SK-N-SH (cell line): ENCODE data around the gene MMP14. TPM values are rescaled to one million over a fixed set of nuclear protein-coding genes. Genes with fewer than 3 reads are reported as not detected.
"Not testable (repeated sequence)": the region's sequence is repeated elsewhere in the genome, so short reads cannot be mapped to it uniquely, and the experiment has no call there.

Experiments used
- CTCF ChIA-PET: fragments of 300-600, 350-600 bp; formaldehyde crosslinking; extraction: SDS; loops from one replicate; lab custom pipeline; 2021; lab: Yijun Ruan, JAX
- POLR2A ChIA-PET: fragments of 350-600 bp; sonication (Branson Sonifier 250); formaldehyde crosslinking; extraction: SDS; loops from one replicate; lab custom pipeline; 2020; ENCODE audit warnings: antibody characterized with exemption, inconsistent platforms; lab: Yijun Ruan, JAX
- DNase-seq: peaks from one replicate; pipeline ENCODE4 v3.0.0; 2012
- H2AFZ ChIP-seq: fragments of 200-600 bp; sonication (generic); 2 replicates; pipeline ENCODE4 v1.8.1; 2016; ENCODE audit warnings: antibody characterized with exemption, mild to moderate bottlenecking, low read depth
- H3F3A ChIP-seq: fragments of 200-600 bp; sonication (generic); replicated peaks from 2 replicates; pipeline ENCODE3; 2016; ENCODE audit warnings: antibody characterized with exemption, mild to moderate bottlenecking; ENCODE audit not compliant: insufficient read depth
- H3K27ac ChIP-seq, 2 experiments: fragments of 200-500 bp in 1 of 2; fragments of 200-600 bp in 1 of 2; sonication (Bioruptor generic) in 1 of 2; sonication (generic), shearing (Covaris generic) in 1 of 2; 2 replicates each; pipeline versions ENCODE4 v1.5.1 to v1.6.1; 2014 to 2016; ENCODE audit warnings: low read depth in 2 of 2, inconsistent platforms in 1 of 2, low read length in 1 of 2, mild to moderate bottlenecking in 1 of 2, mixed read lengths in 1 of 2
- H3K27me3 ChIP-seq: fragments of 200-600 bp; sonication (generic), shearing (Covaris generic); 2 replicates; pipeline ENCODE4 v1.6.1; 2016; ENCODE audit warnings: mixed run types; ENCODE audit not compliant: insufficient read depth
- H3K36me3 ChIP-seq, 2 experiments: fragments of 200-500 bp in 1 of 2; fragments of 200-600 bp in 1 of 2; sonication (Bioruptor generic) in 1 of 2; sonication (generic) in 1 of 2; replicated peaks in 1 of 2; 2 replicates each; pipeline versions ENCODE3 to v1.5.1; 2014 to 2016; ENCODE audit warnings: low read length in 1 of 2, mild to moderate bottlenecking in 1 of 2; ENCODE audit not compliant: insufficient read depth in 2 of 2, control insufficient read depth in 1 of 2
- H3K4me1 ChIP-seq, 2 experiments: fragments of 200-500 bp in 1 of 2; fragments of 200-600 bp in 1 of 2; sonication (Bioruptor generic) in 1 of 2; sonication (generic), shearing (Covaris generic) in 1 of 2; 2 replicates each; pipeline versions ENCODE4 v1.5.1 to v1.6.1; 2014 to 2016; ENCODE audit warnings: low read depth in 1 of 2, low read length in 1 of 2, mixed run types in 1 of 2; ENCODE audit not compliant: insufficient read depth in 2 of 2, control insufficient read depth in 1 of 2
- H3K4me2 ChIP-seq: fragments of 200-600 bp; sonication (generic), shearing (Covaris generic); 2 replicates; pipeline ENCODE4 v1.6.1; 2017; ENCODE audit warnings: mixed run types
- H3K4me3 ChIP-seq, 2 experiments: fragments of 200-500 bp in 1 of 2; fragments of 200-600 bp in 1 of 2; sonication (Bioruptor generic) in 1 of 2; sonication (generic), shearing (Covaris generic) in 1 of 2; 2 replicates each; pipeline versions ENCODE4 v1.5.1 to v1.8.1; 2014 to 2016; ENCODE audit warnings: low read depth in 2 of 2, inconsistent platforms in 1 of 2, low read length in 1 of 2, mild to moderate bottlenecking in 1 of 2, mixed read lengths in 1 of 2, moderate library complexity in 1 of 2
- H3K79me2 ChIP-seq: fragments of 200-600 bp; sonication (generic); 2 replicates; pipeline ENCODE4 v1.8.1; 2017; ENCODE audit warnings: mild to moderate bottlenecking; ENCODE audit not compliant: insufficient read depth
- H3K9ac ChIP-seq: fragments of 200-600 bp; sonication (generic); 2 replicates; pipeline ENCODE4 v1.6.1; 2017; ENCODE audit warnings: mixed run types
- H3K9me2 ChIP-seq: fragments of 200-600 bp; sonication (generic); 2 replicates; pipeline ENCODE4 v1.6.1; 2017; ENCODE audit warnings: mixed run types
- H3K9me3 ChIP-seq: fragments of 200-600 bp; sonication (generic); 2 replicates; pipeline ENCODE4 v1.6.1; 2017; ENCODE audit warnings: mixed run types, mild to moderate bottlenecking, moderate library complexity
- H4K20me1 ChIP-seq: fragments of 200-600 bp; sonication (generic); 2 replicates; pipeline ENCODE4 v1.6.1; 2017; ENCODE audit warnings: mild to moderate bottlenecking, mixed run types; ENCODE audit not compliant: insufficient read depth
- EP300 ChIP-seq, 2 experiments: IDR thresholded peaks; 2 replicates each; pipeline versions ENCODE4 v1.4.0 to v1.6.1; 2012; ENCODE audit warnings: borderline replicate concordance in 1 of 2, low read depth in 1 of 2, low read length in 1 of 2
- EZH2phosphoT487 ChIP-seq: fragments of 200-600 bp; sonication (generic); IDR thresholded peaks from 2 replicates; pipeline ENCODE4 v1.6.1; 2017; ENCODE audit warnings: low read depth, mixed run types, mild to moderate bottlenecking, antibody characterized with exemption, moderate library complexity, borderline replicate concordance
- FOXJ3 ChIP-seq: sonication (generic); formaldehyde crosslinking; IDR thresholded peaks from 2 replicates; pipeline ENCODE4 v1.5.1; 2020; ENCODE audit warnings: mild to moderate bottlenecking, missing genetic modification reagents
- FOXM1 ChIP-seq: IDR thresholded peaks from 2 replicates; pipeline ENCODE4 v1.4.0; 2012; ENCODE audit warnings: low read depth, mild to moderate bottlenecking
- GABPA ChIP-seq: IDR thresholded peaks from 2 replicates; pipeline ENCODE4 v1.4.0; 2012; ENCODE audit warnings: low read depth, mild to moderate bottlenecking
- JUND ChIP-seq: IDR thresholded peaks from 2 replicates; pipeline ENCODE4 v1.4.0; 2012
- MAX ChIP-seq: IDR thresholded peaks from 2 replicates; pipeline ENCODE4 v1.4.0; 2012; ENCODE audit warnings: low read depth
- MXI1 ChIP-seq: IDR thresholded peaks from 2 replicates; pipeline ENCODE4 v1.6.1; 2012; ENCODE audit warnings: mild to moderate bottlenecking, low read depth, low read length, improper control_type of control experiment
- NRF1 ChIP-seq: IDR thresholded peaks from 2 replicates; pipeline ENCODE4 v1.6.1; 2012; ENCODE audit warnings: low read depth, mild to moderate bottlenecking, low read length
- PBX3 ChIP-seq: IDR thresholded peaks from 2 replicates; pipeline ENCODE4; 2012
- RAD21 ChIP-seq: IDR thresholded peaks from 2 replicates; pipeline ENCODE4 v1.6.1; 2012; ENCODE audit warnings: mild to moderate bottlenecking, low read length
- RCOR1 ChIP-seq: fragments of 150-350 bp; IDR thresholded peaks from 2 replicates; pipeline ENCODE4 v1.6.1; 2017; ENCODE audit warnings: antibody characterized with exemption, low read length
- RFX5 ChIP-seq: IDR thresholded peaks from 2 replicates; pipeline ENCODE4 v1.6.1; 2012; ENCODE audit warnings: mild to moderate bottlenecking, improper control_type of control experiment, low read length
- SIN3A ChIP-seq: IDR thresholded peaks from 2 replicates; pipeline ENCODE4 v1.6.1; 2012; ENCODE audit warnings: low read depth, mild to moderate bottlenecking, low read length, moderate library complexity, borderline replicate concordance
- SMC3 ChIP-seq: IDR thresholded peaks from 2 replicates; pipeline ENCODE4 v1.6.1; 2012; ENCODE audit warnings: low read depth, low read length, improper control_type of control experiment
- TAF1 ChIP-seq: IDR thresholded peaks from 2 replicates; pipeline ENCODE4 v1.6.1; 2012; ENCODE audit warnings: low read depth, mild to moderate bottlenecking, low read length, moderate library complexity, borderline replicate concordance
- ZBTB33 ChIP-seq: IDR thresholded peaks from 2 replicates; pipeline ENCODE4 v1.4.0; 2012; ENCODE audit warnings: low read depth, borderline replicate concordance
- WGBS: methylation state at CpG from one replicate; pipeline ENCODE4 v1.1.6; 2017; ENCODE audit warnings: low lambda C conversion rate; 5-methylcytosine and 5-hydroxymethylcytosine counted together
- polyA plus RNA-seq, 3 experiments: library from polyadenylated mRNA; depleted of rRNA; stranded (reverse); fragments of >200 nt; gene quantifications; 2 replicates each; pipeline ENCODE4 v1.2.3, GENCODE V29; 2012

Gene MMP14
- polyA plus RNA-seq, 1 of the 3 experiments (the other 2 are of a cell fraction), result 139 TPM

- no peak for TF ChIP-seq MAX
- peak; percentile 60; the same call in 1 of the 2 replicates for TF ChIP-seq SIN3A
- TF ChIP-seq SMC3, result peak; percentile 97
- no peak for TF ChIP-seq ZBTB33
- TF ChIP-seq GABPA, result no peak
- peak; percentile 97 for TF ChIP-seq RAD21
- 0 out of 2 replicates have a peak, but pooled peaks have one; percentile 30 for TF ChIP-seq NRF1
- TF ChIP-seq JUND, result no peak
Observed at GRCh38 chr14:22852940-22853767, 16.8 kb downstream of the MMP14 start (continued).

- not testable (repeated sequence) for H3K36me3 ChIP-seq, H3K4me2 ChIP-seq, H3K27me3 ChIP-seq, H4K20me1 ChIP-seq, H3K9ac ChIP-seq, H3K9me3 ChIP-seq, H2AFZ ChIP-seq, H3K79me2 ChIP-seq, DNase-seq, H3K4me3 ChIP-seq, H3K9me2 ChIP-seq, H3K27ac ChIP-seq
- CTCF ChIA-PET, result interaction anchor here (1.0 to 18.5 kb wide), 28 partner anchors 9 to 466 kb away, joined by 3 to 472 read pairs (median 7); partner anchors contain the start of genes HAUS4, LRP10, MMP14 and MRPL52
- 88% methylated on average over 11 of the region's 11 CpGs for WGBS
- H3F3A ChIP-seq, result peaks cover 11% of the 10 kb centered on the region
- POLR2A ChIA-PET, result interaction anchor here (0.6 to 1.3 kb wide), 2 partner anchors 17 to 43 kb away, joined by 3 read pairs; no protein-coding TSS in a partner anchor
- H3K4me1 ChIP-seq, result peaks cover 14 to 19% of the 10 kb centered on the region in 2 experiments; a peak in 3 of 4 replicates
Observed at GRCh38 chr14:22854296-22854695, 17.9 kb downstream of the MMP14 start.

GRCh38 chr14:22854963-22855724 lies 18.8 kb downstream of the MMP14 start:
- ChIA-PET POLR2A (no interaction called here), CTCF (interaction anchor here (0.8 to 18.5 kb wide), 17 partner anchors 8 to 299 kb away, joined by 3 to 472 read pairs (median 6); partner anchors contain the start of genes LRP10, MMP14, MRPL52 and SLC7A7)
- Histone ChIP-seq H3K4me3 (no peak overlapping the region), H3K27ac (no peak overlapping the region), H4K20me1 (no peaks in the 10 kb centered on the region), H3F3A (peaks cover 7% of the 10 kb centered on the region), H2AFZ (no peak overlapping the region), H3K79me2 (no peaks in the 10 kb centered on the region), H3K4me1 (peaks cover 10 to 11% of the 10 kb centered on the region in 2 experiments; a peak in 2 of 4 replicates), H3K27me3 (no peaks in the 10 kb centered on the region), H3K36me3 (no peaks in the 10 kb centered on the region), H3K4me2 (no peak overlapping the region), H3K9me3 (no peaks in the 10 kb centered on the region), H3K9me2 (no peaks in the 10 kb centered on the region), H3K9ac (no peak overlapping the region)
- WGBS, result 82% methylated on average over 6 of the region's 8 CpGs
- no peak for DNase-seq
- TF ChIP-seq MAX (no peak), MXI1 (no peak), TAF1 (no peak), SMC3 (no peak), FOXM1 (no peak), PBX3 (no peak), EZH2phosphoT487 (no peak), ZBTB33 (no peak), FOXJ3 (CRISPR knock-in tag) (no peak), RFX5 (no peak), EP300 (IDR thresholded peaks at IDR 0.05; ENCODE audit: borderline replicate concordance in 1 of 2, low read depth in 1 of 2, low read length in 1 of 2) (no peak), RCOR1 (no peak)
